HG03135 (cell line): ENCODE data around the gene RHOT2.

ENCODE experiments used
- ATAC-seq: cut with Tn5 transposase; IDR thresholded peaks from one replicate; pipeline ENCODE4 v1.9.1; 2021; ENCODE audit warnings: mild to moderate bottlenecking, moderate library complexity; ENCODE audit not compliant: unreplicated experiment

The RHOT2 gene

GRCh38 chr16:632486-633335 is 35.2 kb upstream of the RHOT2 start:
- no peak for ATAC-seq

GRCh38 chr16:633336-634050 is 34.4 kb upstream of the RHOT2 start:
- no peak for ATAC-seq

GRCh38 chr16:634051-634670 is 33.8 kb upstream of the RHOT2 start:
- ATAC-seq, result no peak

- ATAC-seq, result no peak
Observed at GRCh38 chr16:634996-635395, 32.9 kb upstream of the RHOT2 start.

GRCh38 chr16:635573-636205 is 32.2 kb upstream of the RHOT2 start:
- no peak for ATAC-seq

- ATAC-seq, result peak; percentile 69
Observed at GRCh38 chr16:636206-637080, 31.5 kb upstream of the RHOT2 start, which contains the start of gene METTL26. TSS of gene METTL26 (minus strand) at chr16:636305. CDS start at chr16:636290, 15 bp downstream.

GRCh38 chr16:637081-638018 is 30.6 kb upstream of the RHOT2 start:
- no peak for ATAC-seq

GRCh38 chr16:638034-638543 is 29.8 kb upstream of the RHOT2 start:
- ATAC-seq, result no peak

- ATAC-seq, result no peak
Observed at GRCh38 chr16:638836-639235, 29.1 kb upstream of the RHOT2 start.

- no peak for ATAC-seq
Observed at GRCh38 chr16:640614-641013, 27.3 kb upstream of the RHOT2 start.

GRCh38 chr16:641326-642188 is 26.4 kb upstream of the RHOT2 start, which contains the start of gene MCRIP2:
TSS of gene MCRIP2 (plus strand) at chr16:641828. CDS start at chr16:641992, 164 bp downstream.
- ATAC-seq, result no peak

GRCh38 chr16:642189-643049 is 25.5 kb upstream of the RHOT2 start:
- no peak for ATAC-seq

- no peak for ATAC-seq
Observed at GRCh38 chr16:643050-643368, 24.9 kb upstream of the RHOT2 start.

GRCh38 chr16:644556-644955 is 23.4 kb upstream of the RHOT2 start:
- ATAC-seq, result no peak

GRCh38 chr16:645852-646678 is 21.9 kb upstream of the RHOT2 start:
- ATAC-seq, result no peak

- no peak for ATAC-seq
Observed at GRCh38 chr16:646679-647172, 21.2 kb upstream of the RHOT2 start.
